Erythroblast (primary cell): ENCODE results near the gene AREG.

ENCODE experiments used
- GATA1 ChIP-seq: IDR thresholded peaks from 2 replicates; pipeline ENCODE4 v1.6.1; 2011; ENCODE audit warnings: low read depth, mild to moderate bottlenecking, control low read depth, low read length, moderate library complexity
- POLR2A ChIP-seq: IDR thresholded peaks from 2 replicates; pipeline ENCODE4 v1.6.1; 2011; ENCODE audit warnings: mild to moderate bottlenecking, low read length

- TF ChIP-seq POLR2A (no peak), GATA1 (no peak)
Observed at GRCh38 chr4:74440356-74440755, 4.6 kb upstream of the AREG start.
